GM19043 (cell line): ENCODE results near the gene AGPS.

Experiments used
- ATAC-seq: cut with Tn5 transposase; IDR thresholded peaks from one replicate; pipeline ENCODE4 v1.9.1; 2021; ENCODE audit warnings: low read depth; ENCODE audit not compliant: unreplicated experiment

Gene AGPS

DNA sequence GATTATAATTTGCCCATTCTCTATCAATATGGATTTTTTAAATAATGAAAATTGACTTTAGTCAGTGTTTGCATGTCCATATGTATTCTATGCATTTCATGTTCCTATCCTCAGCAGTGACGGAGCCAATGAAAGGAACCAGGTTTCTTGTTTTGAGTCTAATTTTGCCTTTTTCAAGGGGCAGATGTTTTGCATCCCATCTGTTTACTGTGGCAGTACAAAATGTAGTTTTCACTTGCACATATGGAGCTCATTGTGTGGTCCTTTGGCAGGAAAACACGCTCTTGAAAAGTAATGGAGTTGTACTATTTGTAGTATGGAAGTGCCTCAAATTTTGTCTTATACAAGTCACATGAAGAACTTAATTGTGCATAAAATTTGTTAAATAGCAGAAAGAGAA lies 127.8 kb downstream of the AGPS start:
- ATAC-seq, result no peak

DNA sequence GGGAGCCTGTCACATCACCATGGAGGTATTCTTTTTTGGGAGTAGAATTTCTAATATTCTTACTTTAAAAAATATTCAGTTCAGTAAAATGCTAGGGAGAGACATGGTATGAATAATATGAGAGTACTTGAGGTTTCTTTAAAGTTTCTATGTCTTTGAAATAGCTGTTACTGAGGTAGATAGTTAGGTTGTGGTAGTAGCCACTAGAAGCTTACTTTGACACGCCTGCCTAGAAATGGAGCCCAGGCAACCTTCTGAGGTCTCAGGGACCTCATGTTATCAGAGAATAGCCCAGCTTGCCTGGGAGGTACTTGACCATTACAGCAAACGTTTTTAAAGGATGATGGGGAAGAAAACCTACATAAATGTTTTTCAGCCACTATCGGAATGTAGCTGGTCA lies 131.2 kb downstream of the AGPS start:
- no peak for ATAC-seq

- no peak for ATAC-seq
These were observed 132.9 kb downstream of the AGPS start for GRCh38 chr2:177525351-177525924.

GRCh38 chr2:177528351-177528933 lies 135.9 kb downstream of the AGPS start:
- no peak for ATAC-seq

GRCh38 chr2:177529166-177529565 lies 136.6 kb downstream of the AGPS start:
- no peak for ATAC-seq

- no peak for ATAC-seq
These were observed 138.0 kb downstream of the AGPS start for GRCh38 chr2:177530561-177530960.

DNA sequence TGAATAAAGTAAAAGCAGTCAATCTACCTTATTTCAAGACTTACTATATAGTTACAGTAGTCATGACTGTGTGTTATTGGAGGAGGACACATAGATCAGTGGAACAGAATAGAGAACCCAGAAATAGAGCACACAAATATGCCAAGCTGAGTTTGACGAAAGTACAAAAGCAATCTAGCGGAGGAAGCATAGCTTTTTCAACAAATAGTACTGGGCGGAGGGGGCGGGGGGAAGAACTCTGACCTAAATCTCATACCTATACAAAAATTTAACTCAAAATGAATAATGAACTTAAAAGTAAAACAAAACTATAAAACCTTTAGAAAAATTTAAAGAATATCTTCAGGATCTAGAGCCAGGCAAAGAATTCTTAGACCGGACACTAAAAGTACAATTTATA lies 139.1 kb downstream of the AGPS start:
- ATAC-seq, result no peak

DNA sequence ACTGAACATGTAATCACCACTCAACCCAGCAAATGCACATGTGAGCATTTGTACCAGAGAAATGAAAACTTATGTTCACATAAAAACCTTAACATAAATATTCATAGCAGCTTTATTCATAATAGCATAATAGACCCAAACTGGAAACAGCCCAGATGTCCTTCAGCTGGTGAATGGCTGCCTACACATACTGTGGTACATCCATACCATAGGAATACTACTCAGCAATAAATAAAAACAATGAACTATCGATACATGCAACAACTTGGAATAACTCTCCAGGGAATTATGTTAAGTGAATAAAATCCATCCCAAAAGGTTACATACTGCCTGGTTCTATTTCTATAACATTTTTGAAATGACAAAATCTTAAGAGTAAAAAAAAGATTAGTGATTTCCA lies 140.0 kb downstream of the AGPS start:
- no peak for ATAC-seq

DNA sequence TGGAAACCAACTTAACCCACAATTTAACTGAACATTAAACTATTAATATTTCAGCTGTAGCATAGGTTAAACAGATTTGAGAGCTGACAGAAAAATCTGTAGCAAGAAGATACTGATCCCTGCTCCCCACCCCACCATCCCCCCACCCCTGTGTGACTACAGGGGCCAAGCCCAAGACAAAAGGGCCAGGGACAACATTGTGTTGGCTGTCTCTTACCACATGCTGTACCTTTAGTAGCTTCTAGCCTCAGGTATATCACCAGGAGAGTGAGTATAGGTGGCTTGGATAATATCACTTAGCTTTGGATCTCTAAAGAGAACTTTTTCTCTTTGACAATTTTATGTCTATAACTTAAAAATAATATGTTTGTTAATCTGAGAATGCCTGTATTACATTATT lies 140.7 kb downstream of the AGPS start:
- ATAC-seq, result no peak

GRCh38 chr2:177535000-177535399 lies 142.4 kb downstream of the AGPS start:
- ATAC-seq, result no peak

GRCh38 chr2:177535958-177536504 lies 143.5 kb downstream of the AGPS start:
- ATAC-seq, result no peak

DNA sequence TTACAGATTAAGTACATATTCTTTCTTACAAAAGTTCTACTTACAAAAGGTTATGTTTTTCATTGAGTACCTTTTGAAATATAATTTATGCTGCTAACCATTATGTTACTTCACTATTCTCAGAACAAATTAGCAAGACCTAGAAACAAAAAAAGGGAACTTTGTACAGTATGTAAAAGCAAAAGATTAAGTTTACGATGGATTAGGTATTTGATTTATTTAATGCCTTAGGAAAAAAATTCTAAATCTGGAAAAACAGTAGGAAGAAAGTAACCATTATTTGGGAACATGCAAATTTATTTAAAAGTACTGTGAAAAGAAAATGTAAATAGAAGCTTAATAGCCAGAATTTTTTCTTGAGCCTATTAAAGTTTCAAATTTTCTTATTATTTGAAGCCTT lies 144.6 kb downstream of the AGPS start:
- no peak for ATAC-seq

GRCh38 chr2:177537636-177538035 lies 145.1 kb downstream of the AGPS start:
- no peak for ATAC-seq

- no peak for ATAC-seq
These were observed 145.8 kb downstream of the AGPS start for GRCh38 chr2:177538323-177538722.

- ATAC-seq, result no peak
These were observed 147.7 kb downstream of the AGPS start for GRCh38 chr2:177540283-177540682.

DNA sequence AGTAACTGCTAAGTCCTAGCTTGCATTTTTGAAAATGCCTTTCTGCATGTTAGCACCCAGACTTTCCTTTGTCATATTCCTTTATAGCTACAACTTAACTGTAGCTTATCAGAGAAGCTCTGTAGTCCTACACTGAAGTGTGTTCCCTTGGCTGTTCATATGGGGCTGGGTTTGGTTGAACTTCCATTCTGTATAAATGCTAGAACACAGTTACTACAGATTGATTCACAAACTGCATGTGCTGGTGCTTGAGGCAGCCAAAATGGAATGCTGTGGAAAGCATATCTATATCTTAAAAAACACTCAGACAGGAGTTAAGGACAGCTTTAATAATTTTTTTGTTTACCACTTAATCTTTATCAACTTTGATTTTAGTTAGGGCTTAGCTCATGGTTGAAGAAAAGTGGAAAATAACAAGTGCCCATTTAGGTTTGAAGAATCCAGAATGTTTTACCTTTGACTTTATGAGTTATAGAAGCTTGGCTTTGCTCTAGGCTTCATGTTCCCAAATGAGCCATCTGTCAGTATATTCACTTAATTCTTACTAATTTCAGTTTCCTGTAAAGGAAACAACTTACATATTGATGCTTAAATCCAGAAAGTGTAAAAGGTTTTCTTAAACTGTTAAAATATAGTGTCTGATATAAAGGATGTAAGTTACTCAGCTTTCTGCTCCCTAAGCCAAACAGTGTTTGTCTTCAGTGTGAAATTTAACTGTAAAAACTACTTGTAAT lies 148.9 kb downstream of the AGPS start:
- ATAC-seq, result no peak

DNA sequence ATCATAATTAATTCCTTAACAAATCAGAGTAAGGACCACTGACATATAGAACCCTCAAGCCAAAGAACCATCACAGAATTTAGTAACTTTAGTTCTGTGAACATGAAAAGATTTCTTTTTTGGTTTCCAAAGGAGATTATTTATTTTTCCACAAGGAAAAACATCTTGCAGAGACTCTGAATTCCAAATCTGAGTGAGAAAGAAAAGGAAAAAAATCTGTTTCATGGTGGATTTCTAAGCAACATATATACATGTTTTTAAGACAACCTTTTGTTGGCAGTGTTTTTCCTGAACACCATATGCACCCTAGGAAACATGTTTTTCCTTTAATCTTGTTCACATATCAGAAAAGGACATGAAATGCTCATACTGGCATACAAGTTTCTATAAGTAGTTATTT lies 149.8 kb downstream of the AGPS start:
- no peak for ATAC-seq

DNA sequence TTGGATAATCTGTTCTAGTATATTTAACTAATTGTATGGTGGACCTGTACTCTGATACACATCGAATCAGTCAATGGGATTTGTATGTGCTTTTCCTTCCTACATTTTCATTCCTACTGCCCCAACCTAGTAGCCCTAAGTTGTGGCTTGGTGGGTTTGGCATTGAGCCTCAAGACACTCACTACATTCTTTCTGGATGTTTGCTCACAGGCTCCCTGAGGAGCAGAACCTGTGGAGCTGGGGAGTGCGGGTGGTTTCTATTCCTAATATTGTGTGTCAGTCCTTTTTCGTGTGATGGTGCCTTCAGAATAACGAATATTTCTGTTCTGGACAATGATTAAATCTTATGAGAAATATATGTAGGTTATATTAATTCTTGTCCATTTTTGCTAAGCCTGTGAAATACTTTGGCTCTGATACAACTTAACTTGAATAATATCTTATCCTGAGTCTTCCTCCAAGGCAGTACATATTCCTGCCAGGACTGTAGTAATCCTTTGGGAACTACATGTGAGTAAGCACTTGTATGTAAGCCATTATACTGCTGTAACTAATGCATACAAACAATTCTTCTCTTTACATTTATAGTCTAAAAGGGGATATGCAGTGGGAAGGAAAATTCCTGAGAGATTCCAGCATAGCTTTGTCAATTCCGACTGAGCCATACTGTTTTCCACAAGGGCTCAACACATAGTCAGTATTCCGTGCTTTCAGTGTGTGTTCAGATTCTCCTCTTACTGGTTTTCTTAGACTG lies 150.6 kb downstream of the AGPS start:
- no peak for ATAC-seq

DNA sequence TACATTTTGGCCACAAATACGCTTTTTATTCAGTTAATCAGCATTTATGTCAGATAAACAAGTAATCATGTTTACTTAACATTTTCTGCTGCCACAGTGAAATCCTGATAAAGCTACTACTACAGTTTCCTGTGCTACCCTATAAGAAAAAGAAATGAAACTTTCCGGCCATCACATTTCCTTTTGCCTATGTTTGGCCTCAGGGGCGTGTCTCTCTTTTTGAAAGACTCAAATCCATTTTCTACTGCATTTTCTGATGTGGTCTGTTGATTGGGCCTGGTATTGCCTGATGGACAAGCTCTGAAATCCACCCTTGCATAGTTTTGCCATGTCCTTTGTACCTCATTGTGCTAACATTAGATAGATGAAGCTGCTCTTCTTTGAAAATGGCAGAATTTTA lies 152.6 kb downstream of the AGPS start:
- no peak for ATAC-seq

DNA sequence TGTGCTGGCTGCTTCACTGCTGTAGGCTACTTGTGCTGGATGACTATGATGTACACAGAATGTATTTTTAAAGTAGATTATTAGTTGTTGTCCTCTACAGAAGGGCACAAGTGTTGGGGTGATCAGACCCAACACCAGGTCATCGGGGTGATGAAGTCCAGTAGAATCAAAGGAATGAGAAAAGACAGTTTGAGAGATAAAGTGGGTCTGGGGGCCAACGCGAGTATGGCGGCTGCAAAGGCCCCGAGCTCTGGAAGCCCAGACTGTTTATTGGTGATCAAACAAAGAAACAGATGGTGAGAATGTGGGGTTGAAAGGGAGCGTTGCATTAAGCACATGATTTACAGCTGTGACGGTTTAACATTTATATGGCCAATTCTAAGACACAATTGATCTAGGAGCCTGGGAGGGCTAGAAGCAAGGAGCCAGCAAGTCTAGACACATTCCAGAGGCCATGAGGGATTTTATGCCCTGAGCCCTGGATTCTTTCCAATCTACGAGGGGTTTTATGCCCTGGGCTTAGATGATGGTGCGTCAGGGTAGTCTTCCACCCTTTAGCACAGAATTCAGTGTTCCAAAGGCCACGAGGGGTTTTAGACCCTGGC lies 153.5 kb downstream of the AGPS start:
- ATAC-seq, result no peak

DNA sequence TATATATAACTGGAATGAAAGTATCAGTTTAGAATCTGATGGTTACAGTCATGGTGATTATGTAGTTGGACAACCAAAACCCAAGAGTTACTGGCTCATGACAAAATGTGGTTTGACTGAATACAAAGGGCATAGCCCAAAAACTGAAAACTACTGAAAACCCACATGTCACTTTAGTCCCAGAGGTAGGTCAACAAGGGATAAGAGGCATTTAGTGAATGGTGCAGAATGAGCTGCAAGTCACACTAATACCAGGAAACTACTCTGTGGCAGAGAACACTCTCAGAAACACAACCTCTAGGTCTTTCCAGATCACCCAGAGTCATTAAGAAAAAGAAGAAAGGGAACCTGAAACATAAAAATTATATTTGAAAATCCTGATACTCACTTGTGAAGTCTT lies 154.5 kb downstream of the AGPS start:
- ATAC-seq, result peak; percentile 82
